HepG2 (cell line): ENCODE results near the gene LYSMD2. TPM values are rescaled to one million over a fixed set of nuclear protein-coding genes. Genes with fewer than 3 reads are reported as not detected.

Source experiments
- ATAC-seq: fragments of 200-7000 bp; cut with Tn5 transposase; 3 replicates; pipeline ENCODE4 v1.9.1; 2020; ENCODE audit warnings: mild to moderate bottlenecking, moderate library complexity
- BruUV-seq: library from RNA; stranded (reverse); fragments of 400-500 nt; replicated peaks from 2 replicates; lab custom pipeline; 2021; lab: Mats Ljungman, UMichigan
- CTCF ChIA-PET: fragments of 300-600 bp; formaldehyde crosslinking; extraction: SDS; loops from one replicate; lab custom pipeline; 2021; ENCODE audit warnings: low total read pairs, inconsistent platforms, low intra/inter-chr PET ratio; lab: Yijun Ruan, JAX
- POLR2A ChIA-PET: fragments of 350-600 bp; sonication (Branson Sonifier 250); formaldehyde crosslinking; loops from one replicate; lab custom pipeline; 2020; ENCODE audit warnings: antibody characterized with exemption, inconsistent platforms; lab: Yijun Ruan, JAX
- DNase-seq: peaks from one replicate; pipeline ENCODE4 v3.0.0-alpha.2; 2015; ENCODE audit warnings: low spot score
- FAIRE-seq: peaks from 3 replicates; lab custom pipeline; 2011; peaks lifted over from hg19 to GRCh38; lab: Jason Lieb, UNC
- H2AFZ ChIP-seq: one replicate; pipeline ENCODE4 v1.6.1; 2011; ENCODE audit warnings: low read length, inconsistent platforms
- H3K27ac ChIP-seq: fragments of 300-600 bp; 3 replicates; pipeline ENCODE4 v1.8.0; 2011; ENCODE audit warnings: mixed run types, mild to moderate bottlenecking, mixed read lengths, low read length, inconsistent platforms; ENCODE audit not compliant: insufficient read depth; ENCODE audit errors: extremely low read length
- H3K27me3 ChIP-seq, 2 experiments: fragments of 200-600 bp in 1 of 2; 2 replicates in 1 of 2; 3 replicates in 1 of 2; pipeline versions ENCODE4 v1.6.0 to v1.8.0; 2011; ENCODE audit warnings: low read length in 2 of 2, mild to moderate bottlenecking in 2 of 2, moderate library complexity in 2 of 2, inconsistent platforms in 1 of 2; ENCODE audit not compliant: insufficient read depth in 2 of 2, control insufficient read depth in 1 of 2
- H3K36me3 ChIP-seq, 2 experiments: fragments of 200-600 bp in 1 of 2; replicated peaks in 1 of 2; 2 replicates in 1 of 2; 3 replicates in 1 of 2; pipeline versions ENCODE4 v1.5.1 to v1.8.0; 2011; ENCODE audit warnings: low read length in 2 of 2, inconsistent platforms in 1 of 2; ENCODE audit not compliant: insufficient read depth in 2 of 2, control insufficient read depth in 1 of 2
- H3K4me1 ChIP-seq: 2 replicates; pipeline ENCODE4 v1.5.1; 2012; ENCODE audit warnings: low read length, inconsistent platforms; ENCODE audit not compliant: insufficient read depth
- H3K4me2 ChIP-seq: 2 replicates; pipeline ENCODE4 v1.6.0; 2011; ENCODE audit warnings: low read depth, low read length, inconsistent platforms
- H3K4me3 ChIP-seq, 3 experiments: fragments of 200-600 bp in 1 of 3; sonication (generic), shearing (Covaris generic) in 1 of 3; replicated peaks in 1 of 3; 2 replicates each; pipeline ENCODE4 v1.5.1; 2011 to 2016; ENCODE audit warnings: low read length in 3 of 3, inconsistent platforms in 2 of 3, low read depth in 2 of 3, mild to moderate bottlenecking in 2 of 3, control low read depth in 1 of 3, mixed read lengths in 1 of 3; ENCODE audit not compliant: insufficient read depth in 1 of 3
- H3K79me2 ChIP-seq: one replicate; pipeline ENCODE4 v1.6.1; 2011; ENCODE audit warnings: low read length, inconsistent platforms; ENCODE audit not compliant: insufficient read depth
- H3K9ac ChIP-seq: 2 replicates; pipeline ENCODE4 v1.6.0; 2011; ENCODE audit warnings: mild to moderate bottlenecking, low read depth, low read length, inconsistent platforms; ENCODE audit not compliant: insufficient read depth
- H3K9me3 ChIP-seq: 2 replicates; pipeline ENCODE4 v1.5.1; 2012; ENCODE audit warnings: mild to moderate bottlenecking, low read length
- H4K20me1 ChIP-seq: 2 replicates; pipeline ENCODE4 v1.6.0; 2011; ENCODE audit warnings: inconsistent platforms, mild to moderate bottlenecking, low read length, moderate library complexity; ENCODE audit not compliant: insufficient read depth
- ARID3A ChIP-seq: IDR thresholded peaks from 2 replicates; pipeline ENCODE4 v1.6.1; 2012; ENCODE audit warnings: low read depth, low read length, improper control_type of control experiment
- CTCF ChIP-seq: sonication (generic); formaldehyde crosslinking; IDR thresholded peaks from 2 replicates; pipeline ENCODE4 v1.5.0; 2020; ENCODE audit warnings: mild to moderate bottlenecking, missing genetic modification reagents, moderate library complexity
- HNF4A ChIP-seq: sonication (generic); formaldehyde crosslinking; IDR thresholded peaks from 2 replicates; pipeline ENCODE4 v1.4.0; 2020; ENCODE audit warnings: missing genetic modification reagents
- NCOR1 ChIP-seq: fragments of 200-600 bp; sonication (generic); IDR thresholded peaks from 2 replicates; pipeline ENCODE4 v1.7.0; 2017; ENCODE audit warnings: antibody characterized with exemption, low read length, borderline replicate concordance
- ZNF142 ChIP-seq: sonication (generic); formaldehyde crosslinking; IDR thresholded peaks from 2 replicates; pipeline ENCODE4 v1.4.0; 2020; ENCODE audit warnings: missing genetic modification reagents
- ZNF432 ChIP-seq: sonication (generic); formaldehyde crosslinking; IDR thresholded peaks from 2 replicates; pipeline ENCODE4 v1.5.0; 2020; ENCODE audit warnings: missing genetic modification reagents, mild to moderate bottlenecking, borderline replicate concordance
- ZNF558 ChIP-seq: sonication (generic); formaldehyde crosslinking; IDR thresholded peaks from 2 replicates; pipeline ENCODE4 v1.9.0; 2022; ENCODE audit warnings: mild to moderate bottlenecking, missing genetic modification reagents, borderline replicate concordance
- WGBS: methylation state at CpG from one replicate; pipeline ENCODE4 v1.1.6; 2017; ENCODE audit warnings: low lambda C conversion rate; 5-methylcytosine and 5-hydroxymethylcytosine counted together
- in situ Hi-C: cut with HindIII; loops from 2 replicates; pipeline ENCODE4 v1.10.0; 2017; ENCODE audit warnings: low pct_unique_long_range_greater_than_20kb; ENCODE audit not compliant: extremely low pct_ligation_motif_present
- intact Hi-C: fragments of 100-400 bp; cut with micrococcal nuclease; formaldehyde crosslinking; loops from one replicate; pipeline ENCODE4 v1.10.0; 2022; ENCODE audit not compliant: unreplicated experiment
- polyA plus RNA-seq, 8 experiments: library from polyadenylated mRNA; depleted of rRNA in 3 of 8; stranded (reverse) in 7 of 8; unstranded in 1 of 8; fragments of >200 nt; fragmentation: Illumina TruSeq in 4 of 8; extraction: Trizol in 4 of 8; gene quantifications; 2 replicates each; pipeline versions ENCODE4 v1.2.1 to v1.2.3, GENCODE V29; 2011 to 2016; ENCODE audit warnings: low read depth in 4 of 8, missing spikeins in 1 of 8, mixed read lengths in 1 of 8; ENCODE audit not compliant: insufficient read depth in 1 of 8
- total RNA-seq, 5 experiments: library from RNA; depleted of rRNA; stranded (reverse); fragments of >200 nt; fragmentation: Illumina TruSeq; extraction: Trizol; gene quantifications; 2 replicates each; pipeline ENCODE4 v1.2.3, GENCODE V29; 2016; ENCODE audit warnings: low read depth in 1 of 5
- TF ChIP-seq, protein P1 (sequence below): sonication (generic); formaldehyde crosslinking; IDR thresholded peaks from 2 replicates; pipeline ENCODE4 v1.4.0; 2020; ENCODE audit warnings: mild to moderate bottlenecking, missing genetic modification reagents, borderline replicate concordance

Gene LYSMD2
- total and polyA plus RNA-seq, 2 of the 13 experiments (the other 11 are each of a cell fraction or from before 2014, with no cell fraction given): 0.05 to 0.27 TPM

GRCh38 chr15:51702710-51703109 lies 34.7 kb downstream of the LYSMD2 start (continued):
- TF ChIP-seq ZNF142: no peak
- TF ChIP-seq ZNF558: no peak
- TF ChIP-seq HNF4A (CRISPR knock-in tag): no peak
- TF ChIP-seq CTCF (CRISPR knock-in tag): no peak

DNA sequence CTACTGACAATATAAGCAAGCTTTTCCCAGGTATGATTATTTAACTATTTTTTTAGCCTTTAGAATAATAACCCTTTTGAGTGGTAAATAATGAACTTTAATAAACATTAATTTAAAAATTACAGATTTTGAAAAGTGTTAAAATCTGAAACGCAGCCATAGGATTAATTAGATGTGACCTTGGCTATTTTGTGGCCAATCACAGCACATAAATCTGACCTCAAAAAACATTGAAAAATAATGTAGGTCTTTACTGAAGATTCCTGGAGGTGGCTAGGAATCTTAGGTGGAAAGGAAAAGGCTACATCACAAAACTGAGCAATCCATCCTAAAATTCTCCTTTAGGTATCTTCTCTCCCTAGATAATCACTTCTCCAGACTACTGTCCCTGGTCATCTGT lies 38.1 kb downstream of the LYSMD2 start:
- Histone ChIP-seq H3K79me2 (no peaks in the 10 kb centered on the region), H3K4me3 (no peak overlapping the region), H3K36me3 (no peaks in the 10 kb centered on the region), H4K20me1 (no peaks in the 10 kb centered on the region), H3K4me1 (no peaks in the 10 kb centered on the region), H3K9ac (no peak overlapping the region), H3K9me3 (no peaks in the 10 kb centered on the region), H3K4me2 (no peak overlapping the region), H2AFZ (no peak overlapping the region), H3K27ac (no peak overlapping the region), H3K27me3 (no peaks in the 10 kb centered on the region)
- POLR2A ChIA-PET: no interaction called here
- no peak for ATAC-seq
- intact Hi-C loops (no loop called here), in situ Hi-C loops (no loop called here)
- CTCF ChIA-PET: no interaction called here
- DNase-seq: no peak
- WGBS: 2% methylated on average over 1 of the region's 1 CpG
- BruUV-seq: no TSS peak
- no peak for FAIRE-seq
- TF ChIP-seq ARID3A (no peak), NCOR1 (no peak), ZNF432 (no peak)
- TF ChIP-seq, protein P1, sequence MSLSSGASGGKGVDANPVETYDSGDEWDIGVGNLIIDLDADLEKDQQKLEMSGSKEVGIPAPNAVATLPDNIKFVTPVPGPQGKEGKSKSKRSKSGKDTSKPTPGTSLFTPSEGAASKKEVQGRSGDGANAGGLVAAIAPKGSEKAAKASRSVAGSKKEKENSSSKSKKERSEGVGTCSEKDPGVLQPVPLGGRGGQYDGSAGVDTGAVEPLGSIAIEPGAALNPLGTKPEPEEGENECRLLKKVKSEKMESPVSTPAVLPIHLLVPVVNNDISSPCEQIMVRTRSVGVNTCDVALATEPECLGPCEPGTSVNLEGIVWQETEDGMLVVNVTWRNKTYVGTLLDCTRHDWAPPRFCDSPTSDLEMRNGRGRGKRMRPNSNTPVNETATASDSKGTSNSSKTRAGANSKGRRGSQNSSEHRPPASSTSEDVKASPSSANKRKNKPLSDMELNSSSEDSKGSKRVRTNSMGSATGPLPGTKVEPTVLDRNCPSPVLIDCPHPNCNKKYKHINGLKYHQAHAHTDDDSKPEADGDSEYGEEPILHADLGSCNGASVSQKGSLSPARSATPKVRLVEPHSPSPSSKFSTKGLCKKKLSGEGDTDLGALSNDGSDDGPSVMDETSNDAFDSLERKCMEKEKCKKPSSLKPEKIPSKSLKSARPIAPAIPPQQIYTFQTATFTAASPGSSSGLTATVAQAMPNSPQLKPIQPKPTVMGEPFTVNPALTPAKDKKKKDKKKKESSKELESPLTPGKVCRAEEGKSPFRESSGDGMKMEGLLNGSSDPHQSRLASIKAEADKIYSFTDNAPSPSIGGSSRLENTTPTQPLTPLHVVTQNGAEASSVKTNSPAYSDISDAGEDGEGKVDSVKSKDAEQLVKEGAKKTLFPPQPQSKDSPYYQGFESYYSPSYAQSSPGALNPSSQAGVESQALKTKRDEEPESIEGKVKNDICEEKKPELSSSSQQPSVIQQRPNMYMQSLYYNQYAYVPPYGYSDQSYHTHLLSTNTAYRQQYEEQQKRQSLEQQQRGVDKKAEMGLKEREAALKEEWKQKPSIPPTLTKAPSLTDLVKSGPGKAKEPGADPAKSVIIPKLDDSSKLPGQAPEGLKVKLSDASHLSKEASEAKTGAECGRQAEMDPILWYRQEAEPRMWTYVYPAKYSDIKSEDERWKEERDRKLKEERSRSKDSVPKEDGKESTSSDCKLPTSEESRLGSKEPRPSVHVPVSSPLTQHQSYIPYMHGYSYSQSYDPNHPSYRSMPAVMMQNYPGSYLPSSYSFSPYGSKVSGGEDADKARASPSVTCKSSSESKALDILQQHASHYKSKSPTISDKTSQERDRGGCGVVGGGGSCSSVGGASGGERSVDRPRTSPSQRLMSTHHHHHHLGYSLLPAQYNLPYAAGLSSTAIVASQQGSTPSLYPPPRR (CRISPR knock-in tag): no peak
